ENCODE results near the gene FTCD. TPM values are rescaled to one million over a fixed set of nuclear protein-coding genes. Genes with fewer than 3 reads are reported as not detected.
A peak's percentile ranks its signal among the peaks of the same experiment; 100 is the strongest.
"Not testable (repeated sequence)": the region's sequence is repeated elsewhere in the genome, so short reads cannot be mapped to it uniquely, and the experiment has no call there.

Gene FTCD
- total RNA-seq, 1 donor from 2014 or later = 8.8 TPM

- DNase-seq (ENCODE audit: low spot score in 2 of 2, unreplicated experiment in 2 of 2) = peak in 1 of 2 experiments; percentile 17
- no peaks in the 10 kb centered on the region for H3K36me3 Mint-ChIP-seq
- no peaks in the 10 kb centered on the region for H3K27me3 Mint-ChIP-seq (ENCODE audit: low read depth)
- H3K4me3 Mint-ChIP-seq = no peak overlapping the region
- peaks cover 15% of the 10 kb centered on the region for H3K4me1 Mint-ChIP-seq
- no peak for TF ChIP-seq CTCF (IDR thresholded peaks at IDR 0.05; ENCODE audit: unreplicated experiment)
- H3K27ac Mint-ChIP-seq = no peak overlapping the region
- H3K9me3 Mint-ChIP-seq = no peaks in the 10 kb centered on the region
These were observed 5.3 kb downstream of the FTCD start for GRCh38 chr21:46150073-46150472.

- Mint-ChIP-seq H3K27me3 (ENCODE audit: low read depth) (no peaks in the 10 kb centered on the region), H3K4me3 (no peak overlapping the region), H3K9me3 (no peaks in the 10 kb centered on the region), H3K27ac (no peak overlapping the region), H3K4me1 (peaks cover 18% of the 10 kb centered on the region), H3K36me3 (no peaks in the 10 kb centered on the region)
- peak in 1 of 2 experiments; percentile 12 for DNase-seq (ENCODE audit: low spot score in 2 of 2, unreplicated experiment in 2 of 2)
- TF ChIP-seq CTCF (IDR thresholded peaks at IDR 0.05; ENCODE audit: unreplicated experiment) = no peak
These were observed 6.0 kb downstream of the FTCD start for GRCh38 chr21:46149205-46149901.

- Mint-ChIP-seq H3K27me3 (ENCODE audit: low read depth) (no peaks in the 10 kb centered on the region), H3K27ac (no peak overlapping the region), H3K36me3 (no peaks in the 10 kb centered on the region), H3K4me3 (no peak overlapping the region), H3K9me3 (no peaks in the 10 kb centered on the region), H3K4me1 (peaks cover 20% of the 10 kb centered on the region)
- DNase-seq (ENCODE audit: low spot score in 2 of 2, unreplicated experiment in 2 of 2) = peak in 1 of 2 experiments; percentile 2
- no peak for TF ChIP-seq CTCF (IDR thresholded peaks at IDR 0.05; ENCODE audit: unreplicated experiment)
These were observed 7.3 kb downstream of the FTCD start for GRCh38 chr21:46148106-46148505.

- H3K36me3 Mint-ChIP-seq; H3K27me3 Mint-ChIP-seq (ENCODE audit: low read depth); H3K27ac Mint-ChIP-seq; H3K4me3 Mint-ChIP-seq; H3K9me3 Mint-ChIP-seq: not testable (repeated sequence)
- peak in 1 of 2 experiments; percentile 11 for DNase-seq (ENCODE audit: low spot score in 2 of 2, unreplicated experiment in 2 of 2)
- H3K4me1 Mint-ChIP-seq = peaks cover 18% of the 10 kb centered on the region
These were observed 8.0 kb downstream of the FTCD start for GRCh38 chr21:46147429-46147828.

- no peaks in the 10 kb centered on the region for H3K9me3 Mint-ChIP-seq
- H3K4me1 Mint-ChIP-seq = peaks cover 23% of the 10 kb centered on the region
- no peak overlapping the region for H3K4me3 Mint-ChIP-seq
- TF ChIP-seq CTCF (IDR thresholded peaks at IDR 0.05; ENCODE audit: unreplicated experiment) = no peak
- no peaks in the 10 kb centered on the region for H3K36me3 Mint-ChIP-seq
- H3K27me3 Mint-ChIP-seq (ENCODE audit: low read depth) = peaks cover 6% of the 10 kb centered on the region
- DNase-seq (ENCODE audit: low spot score in 2 of 2, unreplicated experiment in 2 of 2) = peak in 1 of 2 experiments; percentile 12
- H3K27ac Mint-ChIP-seq = peak overlapping the region; percentile 90
These were observed 8.5 kb downstream of the FTCD start for GRCh38 chr21:46146856-46147255.

- Mint-ChIP-seq H3K27ac (peak overlapping the region; percentile 90), H3K27me3 (ENCODE audit: low read depth) (peaks cover 12% of the 10 kb centered on the region), H3K4me3 (no peak overlapping the region), H3K4me1 (peaks cover 29% of the 10 kb centered on the region), H3K9me3 (no peaks in the 10 kb centered on the region), H3K36me3 (no peaks in the 10 kb centered on the region)
- TF ChIP-seq CTCF (IDR thresholded peaks at IDR 0.05; ENCODE audit: unreplicated experiment) = no peak
- peak in 1 of 2 experiments; percentile 23 for DNase-seq (ENCODE audit: low spot score in 2 of 2, unreplicated experiment in 2 of 2)
These were observed 9.3 kb downstream of the FTCD start for GRCh38 chr21:46145840-46146691.
